Stimulated activated CD4-positive, alpha-beta T cell treated with anti-CD3 and anti-CD28 coated beads, Interleukin-1b, Interleukin-23, amount 100 ng/mL, for 4 hours (primary cell): ENCODE measurements around the gene HPCAL1.

Source experiments
- DNase-seq, 2 donors: peaks; one replicate each; pipeline ENCODE4 v3.0.0-alpha.2; 2020; ENCODE audit warnings: low read depth in 2 of 2

The HPCAL1 gene

DNA sequence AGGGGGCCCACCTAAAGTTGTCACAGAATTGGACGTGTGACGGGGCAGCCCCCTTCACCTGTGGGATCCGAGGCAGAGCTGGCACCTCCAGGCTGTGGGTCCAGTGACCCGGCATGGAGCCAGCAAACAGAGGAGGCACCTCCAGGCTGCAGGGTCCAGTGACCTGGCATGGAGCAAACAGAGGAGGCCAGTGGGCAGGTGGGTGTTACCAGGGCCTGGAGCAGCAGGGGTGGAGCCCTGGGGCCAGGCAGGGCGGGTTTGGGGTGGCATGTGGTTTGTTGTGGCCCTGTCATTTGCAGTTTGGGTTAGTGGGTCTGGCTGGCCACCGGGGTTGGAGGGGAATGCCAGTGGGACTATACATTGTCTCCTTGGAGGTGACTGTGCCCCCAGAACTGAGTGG, 68.2 kb downstream of the HPCAL1 start:
- DNase-seq: no peak

DNA sequence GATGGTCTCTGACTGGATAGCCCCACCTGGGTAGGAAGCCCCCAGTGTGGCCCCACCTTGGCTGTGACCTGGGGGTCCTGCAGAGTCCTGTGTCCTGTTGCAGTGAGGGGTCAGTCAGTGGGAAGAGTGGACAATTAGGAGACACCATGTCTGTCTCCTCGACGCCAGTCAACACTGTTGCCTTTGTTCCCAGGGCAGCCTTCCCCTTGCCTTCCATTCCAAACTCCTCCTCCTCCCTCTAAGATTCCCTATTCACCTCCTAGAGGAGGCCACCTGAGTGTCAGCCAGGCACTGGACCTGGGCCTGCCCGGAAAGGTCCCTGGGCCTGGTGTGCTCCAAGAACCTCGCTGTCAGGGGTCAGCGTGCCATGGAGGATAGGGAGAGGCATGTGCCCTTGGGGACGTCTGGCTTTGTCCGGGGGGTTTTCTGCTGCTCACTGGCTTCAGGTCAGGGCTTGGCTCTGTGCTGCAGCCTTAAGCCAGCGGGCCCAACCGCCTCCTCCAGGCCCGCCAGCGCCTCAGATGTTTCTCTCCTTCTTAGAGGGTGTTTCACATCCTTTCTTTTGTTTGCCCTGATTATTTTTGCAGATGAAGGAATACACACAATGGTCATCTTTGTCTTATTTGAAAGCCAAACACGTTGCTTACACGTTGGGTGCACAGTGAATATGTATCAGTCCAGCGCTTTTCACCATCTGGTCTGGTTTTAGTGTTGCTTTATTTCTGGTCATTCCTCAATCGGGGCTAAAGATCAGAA, 68.9 kb downstream of the HPCAL1 start:
- DNase-seq: no peak

DNA sequence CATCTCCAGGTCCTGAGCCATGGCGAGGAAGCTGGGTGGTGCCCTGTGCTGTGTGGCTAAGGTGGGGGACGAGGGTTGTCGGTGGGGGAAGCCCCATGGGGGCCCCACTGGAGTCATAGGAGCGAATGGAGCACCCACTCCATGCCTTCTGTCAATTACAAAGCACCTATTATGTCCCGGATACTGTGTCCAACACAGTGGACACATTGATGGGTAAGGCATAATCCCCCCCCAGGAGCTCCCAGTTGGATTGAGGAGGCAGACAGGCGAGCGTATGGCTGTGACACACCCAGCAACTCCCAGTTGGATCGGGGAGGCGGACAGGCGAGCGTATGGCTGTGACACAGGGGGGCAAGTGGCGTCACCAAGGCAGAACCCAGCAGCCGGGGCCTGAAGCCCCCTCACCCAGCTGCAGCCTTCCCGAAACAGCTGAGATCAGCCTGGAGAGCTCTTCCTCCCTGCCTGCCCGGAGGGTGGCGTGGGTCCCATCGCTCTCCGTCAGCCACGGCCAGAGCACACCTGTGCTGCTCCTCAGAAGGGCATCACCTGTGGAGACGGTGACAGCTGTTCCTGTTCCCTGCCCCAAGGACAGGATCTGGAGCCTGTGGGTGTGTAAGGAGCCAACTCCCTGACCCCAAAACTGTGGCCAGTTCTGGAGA, 69.6 kb downstream of the HPCAL1 start:
- no peak for DNase-seq

DNA sequence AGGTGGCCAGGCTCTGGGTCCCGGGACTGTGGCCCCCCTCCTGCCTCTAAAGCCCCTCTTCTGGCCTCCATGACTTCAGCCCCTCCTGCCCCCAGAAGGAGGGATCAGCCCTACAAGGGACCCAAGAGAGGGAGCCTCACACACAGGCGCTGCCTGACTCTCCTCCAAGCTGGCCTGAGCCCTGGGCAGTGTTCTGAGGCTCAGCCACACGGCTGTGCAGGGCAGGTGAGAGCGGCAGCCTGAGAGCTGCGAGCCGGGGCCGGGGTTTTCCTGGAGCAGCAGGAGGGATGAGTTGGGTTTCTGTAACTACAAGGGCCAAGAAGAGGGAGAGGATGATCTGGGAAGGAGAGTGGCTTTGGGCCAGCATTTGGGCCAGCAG, 70.1 kb downstream of the HPCAL1 start:
- no peak for DNase-seq

DNA sequence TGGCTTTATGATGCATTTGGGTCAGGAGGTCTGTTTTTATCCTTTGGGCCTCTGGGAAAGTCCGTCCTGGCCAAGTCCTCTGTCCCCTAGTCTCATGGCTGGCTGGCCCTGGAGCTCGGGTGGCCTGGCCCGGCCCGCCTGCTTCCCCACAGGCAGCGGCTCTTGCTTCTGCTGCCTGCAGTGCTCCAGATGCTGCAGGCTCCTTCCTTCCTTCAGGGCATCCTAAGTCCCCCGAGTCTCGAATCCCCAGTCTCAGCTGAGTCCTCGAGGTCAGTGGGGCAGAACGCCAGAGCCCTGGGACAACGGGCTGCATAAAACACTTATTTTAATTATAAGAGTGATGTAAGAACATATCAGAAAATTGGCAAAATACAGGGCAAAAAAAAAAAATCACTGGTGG, 71.2 kb downstream of the HPCAL1 start:
- no peak for DNase-seq

DNA sequence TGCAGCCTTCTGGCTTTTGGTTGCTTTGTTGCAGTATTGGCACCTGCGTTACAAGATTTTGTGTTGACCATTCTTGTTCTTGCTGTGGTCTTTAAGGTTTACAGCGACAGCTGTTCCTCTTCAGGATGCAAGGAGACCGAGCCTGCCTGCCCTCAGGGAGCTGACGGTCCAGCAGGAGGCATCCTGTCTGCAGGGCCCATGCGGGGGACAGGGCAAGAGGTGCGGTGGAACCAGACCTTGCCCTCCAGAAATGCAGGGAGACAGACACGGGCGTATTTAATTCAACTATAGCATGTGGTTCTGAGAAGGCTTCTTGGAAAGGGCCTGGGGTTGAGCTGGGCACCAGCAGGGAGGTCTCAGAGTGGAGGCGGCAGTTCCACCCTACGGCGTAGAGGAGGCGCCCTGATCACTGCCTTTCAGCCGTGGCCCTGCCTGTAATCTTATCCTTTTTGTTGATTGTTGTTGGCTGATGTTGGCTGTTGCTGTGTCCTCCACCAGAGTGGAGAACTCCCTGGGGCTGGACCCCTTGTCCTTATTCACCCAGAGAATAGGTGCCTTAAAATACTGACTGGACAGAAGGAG, 71.7 kb downstream of the HPCAL1 start:
- no peak for DNase-seq

DNA sequence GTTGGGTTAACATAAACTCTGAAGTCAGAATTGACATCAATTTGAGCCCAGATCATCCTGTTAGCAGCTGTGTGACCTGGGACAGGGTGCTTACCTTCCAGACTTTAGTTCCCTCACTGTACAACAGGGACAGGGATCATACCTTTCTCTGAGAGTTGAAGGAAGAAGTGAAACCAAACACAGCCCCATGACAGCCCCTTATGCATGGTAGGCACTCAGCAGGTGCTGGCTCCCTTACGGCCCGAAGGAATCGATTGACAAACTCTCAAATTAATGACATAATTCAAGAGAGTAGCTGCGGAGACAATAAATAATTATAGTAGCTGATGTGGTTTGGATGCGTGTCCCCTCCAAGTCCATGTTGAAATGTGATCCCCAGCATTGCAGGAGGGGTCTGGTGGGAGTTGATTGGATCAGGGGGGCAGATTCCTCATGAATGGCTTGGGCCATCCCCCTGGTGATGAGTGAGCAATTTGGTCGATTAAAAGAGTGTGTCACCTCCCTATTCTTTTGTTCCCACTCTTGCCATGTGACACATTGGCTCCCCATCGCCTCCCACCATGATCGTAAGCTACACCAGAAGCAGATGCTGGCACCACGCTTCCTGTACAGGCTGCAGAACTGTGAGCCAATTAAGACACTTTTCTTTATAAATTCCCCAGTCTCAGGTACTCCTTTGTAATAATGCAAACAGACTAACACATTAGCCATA, 73.0 kb downstream of the HPCAL1 start:
- peak in 1 of 2 donors; percentile 16 for DNase-seq

DNA sequence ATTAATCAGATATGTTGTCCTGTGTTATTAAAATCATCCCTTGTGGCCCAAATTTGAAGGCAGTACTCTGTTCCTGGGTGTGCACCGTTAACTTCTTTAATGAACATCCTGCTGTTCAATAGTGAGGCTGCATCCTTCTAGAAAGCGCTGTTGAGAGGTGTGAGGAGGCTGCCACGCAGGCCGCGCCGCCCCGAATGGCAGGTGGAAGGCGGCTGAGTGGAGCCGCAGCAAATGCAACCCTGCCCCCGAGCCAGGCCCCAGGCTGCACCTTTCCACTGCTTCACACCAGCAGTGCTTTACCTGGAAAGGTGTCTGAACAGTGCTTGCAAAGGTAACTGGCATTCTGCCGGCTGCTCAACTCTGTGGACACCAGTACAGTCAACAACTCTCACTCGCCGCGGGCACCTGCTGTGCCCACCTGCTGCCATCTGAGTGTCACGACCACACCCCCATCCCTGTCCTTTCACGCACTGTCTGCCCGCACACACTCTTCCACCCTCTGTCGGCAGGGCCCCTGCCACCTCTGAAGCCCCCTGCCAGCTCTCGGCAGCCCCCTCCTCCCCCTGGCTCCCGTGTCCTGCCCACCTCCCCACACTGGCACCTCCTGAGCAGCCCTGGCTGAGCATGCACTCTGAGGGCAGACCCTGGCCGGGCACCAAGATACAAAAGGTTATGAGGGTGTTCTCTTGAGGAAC, 74.5 kb downstream of the HPCAL1 start:
- DNase-seq: no peak

DNA sequence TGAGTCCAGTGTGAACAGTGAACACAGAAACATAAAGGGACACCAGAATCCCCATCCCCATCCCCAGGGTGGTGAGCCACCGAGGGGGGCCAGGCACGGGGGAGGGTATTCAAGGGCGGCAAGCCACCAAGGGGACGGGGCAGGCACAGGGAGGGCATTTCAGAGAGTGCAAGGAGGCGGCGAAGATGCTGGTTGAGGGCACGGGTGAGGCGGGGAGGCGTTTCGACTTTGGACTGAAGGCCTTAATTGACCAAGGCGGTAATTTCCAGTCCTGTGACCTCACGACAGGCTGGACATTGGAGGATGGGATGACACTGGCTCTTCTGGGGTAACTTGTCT, 75.0 kb downstream of the HPCAL1 start:
- DNase-seq: no peak

DNA sequence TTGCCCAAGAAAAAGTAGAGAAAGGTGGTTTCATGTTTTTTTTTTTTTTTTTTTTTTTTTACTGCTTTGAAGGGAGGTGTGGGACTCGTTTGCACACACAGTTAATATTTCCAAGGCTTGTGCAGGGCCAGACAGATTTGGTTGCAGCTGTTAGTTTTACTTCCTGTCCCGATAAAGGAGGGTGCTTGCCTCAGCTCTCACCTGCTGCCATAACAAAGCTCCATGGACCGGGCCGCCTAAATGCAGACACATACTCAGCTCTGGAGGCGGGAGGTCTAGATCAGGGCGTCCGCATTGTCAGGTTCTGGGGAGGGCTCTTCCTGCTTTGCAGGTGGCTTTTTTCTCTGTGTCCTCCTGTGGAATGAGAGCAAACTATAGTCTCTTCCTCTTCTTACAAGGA, 75.5 kb downstream of the HPCAL1 start:
- DNase-seq: no peak

DNA sequence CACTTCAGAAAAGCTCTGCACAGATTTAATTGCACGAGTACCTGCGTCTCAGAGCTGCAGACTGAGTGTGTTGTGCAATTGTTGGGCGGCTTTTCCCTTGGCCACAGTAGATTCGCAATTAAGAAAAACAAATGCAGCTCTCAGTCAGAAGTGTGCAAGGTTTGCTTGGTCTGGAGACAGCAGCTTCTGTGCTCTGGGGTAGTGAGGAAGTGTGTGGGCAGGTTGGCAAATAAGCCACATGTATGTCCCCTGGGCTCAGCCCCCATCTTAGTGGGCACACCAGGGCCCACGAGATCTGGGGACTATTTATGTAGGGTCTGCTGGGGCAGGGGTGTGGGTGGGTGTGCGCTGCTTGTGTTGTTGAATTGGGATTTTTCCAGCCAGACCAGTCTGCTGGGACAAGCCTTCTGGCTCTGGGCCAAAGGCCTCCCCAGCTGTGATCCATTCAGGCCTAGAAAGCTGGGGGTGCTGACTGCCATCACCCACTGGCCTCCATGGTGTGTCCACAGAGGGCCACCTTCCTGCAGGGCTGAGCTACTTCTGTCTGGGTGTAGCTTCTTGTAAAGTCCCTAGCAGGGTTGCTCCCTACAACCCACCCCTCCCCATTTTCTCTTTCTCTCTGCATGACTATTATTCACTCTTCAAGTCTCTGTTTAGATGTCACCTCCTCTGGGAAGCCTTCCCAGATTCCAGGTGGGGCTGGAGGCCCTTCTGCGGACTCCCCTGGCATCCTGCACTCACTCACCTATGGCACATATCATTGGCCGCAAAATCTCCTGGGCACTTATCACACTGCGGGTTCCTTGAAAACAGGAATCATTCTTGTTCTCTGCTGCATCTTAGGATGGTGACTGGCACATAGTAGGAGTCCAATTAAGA, 77.6 kb downstream of the HPCAL1 start:
- no peak for DNase-seq

DNA sequence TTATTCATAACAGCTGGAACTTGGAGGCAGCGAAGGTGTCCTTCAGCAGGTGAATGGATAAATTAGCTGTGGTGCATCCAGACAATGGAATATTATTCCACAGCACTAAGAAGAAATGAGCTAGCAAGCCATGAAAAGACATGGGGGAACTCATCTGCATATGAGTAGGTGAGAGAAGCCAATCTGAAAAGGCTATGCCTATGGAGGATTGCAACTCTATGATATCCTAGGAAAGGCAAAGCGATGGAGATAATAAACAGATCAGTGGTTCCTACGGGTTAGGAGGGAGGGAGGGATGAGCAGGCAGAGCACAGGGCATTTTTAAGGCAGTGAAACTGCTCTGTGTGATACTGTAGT, 79.3 kb downstream of the HPCAL1 start:
- no peak for DNase-seq

DNA sequence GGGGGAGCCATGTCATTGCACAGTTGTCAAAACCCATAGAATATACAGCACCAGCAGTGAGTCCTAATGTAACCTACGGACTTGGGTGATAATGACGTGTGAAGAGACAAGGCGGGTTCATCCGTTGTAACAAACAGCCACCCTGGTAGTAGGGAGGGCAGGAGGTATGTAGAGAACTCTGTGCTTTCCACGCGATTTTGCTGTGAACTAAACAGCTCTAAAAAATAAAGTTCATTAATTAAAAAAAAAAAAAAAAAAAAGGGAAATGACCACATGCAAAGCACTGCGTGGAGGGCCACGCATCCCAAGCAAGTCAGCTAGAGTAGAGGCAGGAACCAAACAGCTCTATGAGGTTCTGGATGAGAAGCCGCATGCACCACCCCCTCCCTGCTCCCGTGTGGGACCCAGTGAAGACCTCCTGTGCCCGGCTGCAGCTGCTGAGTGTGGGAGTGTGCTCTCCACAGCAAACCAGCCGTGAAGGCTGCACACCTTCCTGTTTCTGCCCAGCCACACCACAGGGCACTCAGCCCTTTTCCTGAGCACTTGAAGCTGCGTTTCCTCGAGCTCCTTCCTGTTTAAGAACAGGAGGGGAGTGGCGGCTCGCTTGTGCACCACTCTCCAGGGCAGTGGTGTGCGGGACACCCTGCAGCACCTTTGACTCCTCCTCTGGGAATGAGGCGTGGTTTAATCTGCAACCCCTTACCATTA, 79.8 kb downstream of the HPCAL1 start:
- no peak for DNase-seq

DNA sequence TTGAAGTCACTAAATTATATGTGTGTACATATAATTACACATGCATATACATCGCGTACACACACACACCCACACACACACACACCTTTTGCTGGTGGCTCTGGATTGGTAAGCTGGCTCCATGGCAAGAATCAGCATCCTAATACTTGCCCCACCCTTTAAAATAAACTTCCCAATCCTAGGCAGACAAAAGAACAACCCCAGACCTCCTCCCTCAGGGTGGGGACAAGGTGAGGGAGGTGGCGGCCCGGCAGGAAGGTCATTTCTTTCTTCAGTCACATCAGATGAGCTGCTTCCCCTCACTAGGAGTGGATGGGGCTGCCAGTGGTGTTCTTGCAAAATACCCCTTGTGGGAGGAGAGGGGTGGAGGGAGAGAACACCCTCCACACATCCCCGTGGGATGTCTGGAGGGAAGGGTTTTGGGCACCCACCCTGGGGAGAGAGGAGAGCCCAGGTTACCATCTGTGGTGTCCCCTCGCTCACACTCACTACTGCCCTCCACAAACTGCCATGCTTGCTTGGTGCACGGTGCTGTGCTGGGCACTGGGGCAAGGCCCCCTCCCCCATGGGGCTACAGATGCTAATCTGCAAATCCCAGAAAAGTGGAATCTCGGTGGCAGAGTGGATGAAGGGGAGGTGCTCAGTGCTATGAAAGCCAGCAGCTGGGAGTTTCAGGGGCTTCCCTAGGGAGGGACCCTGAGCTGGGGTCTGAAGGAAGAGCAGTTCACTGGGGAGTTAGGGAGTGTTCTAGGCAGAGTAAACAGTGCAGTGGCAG, 81.4 kb downstream of the HPCAL1 start:
- DNase-seq: no peak

DNA sequence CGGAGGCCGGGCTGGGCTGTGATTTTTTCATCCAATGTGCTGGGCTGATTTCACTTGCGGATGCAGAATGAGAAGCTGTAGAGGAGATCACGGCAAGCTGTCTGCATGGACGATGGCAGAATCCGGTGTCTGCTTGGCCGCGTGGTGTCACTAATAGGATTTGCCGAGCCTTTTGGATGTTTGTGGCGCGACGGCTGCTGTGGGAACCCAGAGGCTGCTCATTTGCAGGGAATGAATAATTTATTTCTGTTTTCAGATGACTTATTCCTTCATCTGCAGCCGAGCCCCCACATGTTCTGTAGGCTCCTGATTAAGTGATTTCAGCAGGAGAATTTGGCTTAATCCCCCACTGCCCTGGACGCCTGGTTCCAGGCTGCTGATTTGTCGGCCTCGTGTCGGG, 82.8 kb downstream of the HPCAL1 start:
- DNase-seq: no peak

DNA sequence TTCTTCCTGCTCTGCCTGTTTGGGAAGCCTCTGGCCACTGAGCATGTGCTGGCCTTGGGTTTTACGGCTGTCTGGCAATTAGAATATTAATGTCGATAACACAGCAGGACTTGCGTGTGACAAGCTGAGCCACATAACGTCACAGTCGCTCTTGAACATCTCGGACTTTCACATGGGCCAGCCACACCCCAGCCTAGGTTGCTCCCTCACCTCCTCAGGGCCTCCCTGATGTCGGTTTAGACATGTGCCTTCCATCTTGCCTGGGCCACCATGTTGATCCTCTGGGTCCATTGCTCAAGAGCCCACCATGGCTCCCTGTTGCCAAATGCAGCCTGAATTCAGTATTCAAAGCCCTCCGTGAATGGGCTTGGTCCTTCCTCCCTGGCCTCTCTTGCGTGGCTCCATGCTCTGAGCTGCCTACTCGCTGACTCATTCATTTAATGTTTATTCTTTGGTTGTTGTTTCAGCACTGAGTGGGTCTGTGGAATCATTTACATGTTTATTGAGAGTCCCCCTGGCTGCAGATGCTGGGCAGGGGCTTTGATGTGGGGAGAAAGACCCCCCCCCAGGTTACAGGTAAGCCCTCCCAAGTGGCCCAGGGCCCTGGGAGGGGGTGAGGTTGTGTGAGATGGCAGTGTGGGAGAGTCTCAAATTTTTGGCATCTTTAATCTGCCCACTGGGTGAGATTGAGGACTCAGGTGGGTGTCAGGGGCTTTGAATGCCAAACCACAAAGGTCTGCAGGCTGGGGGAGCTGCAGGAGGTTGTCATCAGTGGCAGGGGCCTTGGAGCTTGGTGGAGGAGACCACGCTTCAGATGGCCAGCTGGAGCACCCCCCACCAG, 83.4 kb downstream of the HPCAL1 start:
- DNase-seq: no peak

DNA sequence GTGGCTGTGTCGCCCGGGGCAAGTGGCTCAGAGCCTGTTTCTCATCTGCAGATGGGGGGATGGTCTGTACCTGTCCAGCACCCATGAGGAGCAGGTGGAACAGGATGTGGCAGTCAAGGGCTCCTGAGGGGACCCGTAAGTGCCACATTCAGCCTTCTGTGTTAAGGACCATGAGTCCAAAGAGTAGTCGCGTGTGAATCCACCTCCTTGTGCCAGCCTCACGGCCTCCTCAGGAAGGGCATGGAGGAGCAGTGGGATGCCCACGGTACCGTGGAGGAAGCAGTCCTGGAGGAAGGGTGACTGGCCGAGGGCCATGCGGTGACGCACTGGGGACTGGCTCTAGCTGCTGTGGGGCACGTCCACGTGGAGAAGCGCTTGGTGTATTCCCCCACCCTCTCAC, 84.3 kb downstream of the HPCAL1 start:
- no peak for DNase-seq

DNA sequence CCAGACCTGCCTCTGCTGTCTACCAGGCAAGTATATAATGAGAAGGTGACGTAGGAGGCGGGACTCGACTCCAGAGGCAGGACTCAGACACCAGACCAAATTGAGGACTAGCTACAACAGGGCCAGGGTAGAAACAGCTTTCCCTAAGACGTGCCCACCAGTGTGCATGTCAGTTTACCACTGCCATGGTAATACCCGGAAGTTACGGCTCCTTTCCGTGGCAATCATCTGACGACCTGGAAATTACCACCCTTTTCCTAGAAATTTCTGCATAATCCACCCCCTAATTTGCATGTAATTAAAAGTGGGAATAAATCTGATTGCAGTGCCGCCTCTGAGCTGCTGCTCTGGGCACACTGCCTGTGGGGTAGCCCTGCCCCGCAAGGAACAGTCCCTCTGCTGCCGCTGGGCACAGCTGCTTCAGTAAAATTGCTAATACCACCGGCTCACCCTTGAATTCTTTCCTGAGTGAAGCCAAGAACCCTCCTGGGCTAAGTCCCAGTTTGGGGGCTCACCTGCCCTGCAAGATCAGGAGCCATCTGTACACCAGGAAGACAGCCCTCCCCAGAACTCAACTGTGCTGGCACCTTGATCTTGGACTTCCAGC, 86.4 kb downstream of the HPCAL1 start:
- no peak for DNase-seq

DNA sequence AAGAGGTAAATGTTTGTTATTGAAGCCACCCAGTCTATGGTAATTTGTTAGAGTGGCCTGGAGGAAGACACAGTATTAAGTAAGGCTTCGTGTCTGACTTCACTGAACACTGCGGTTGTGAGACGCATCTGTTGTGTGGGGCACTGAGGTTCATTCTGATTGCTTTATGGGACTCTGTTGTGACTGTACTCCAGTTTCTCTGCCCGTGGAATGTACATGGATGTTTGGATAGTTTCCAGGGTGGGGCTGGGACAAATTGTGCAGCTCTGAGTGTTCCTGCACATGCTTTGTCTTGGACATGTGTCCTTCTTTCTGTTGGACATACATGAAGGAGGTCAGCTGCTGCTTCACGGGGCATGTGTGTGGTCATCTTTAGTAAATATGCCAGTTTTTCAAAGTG, 86.9 kb downstream of the HPCAL1 start:
- no peak for DNase-seq
